ENCODE measurements around the gene MBTPS1. TPM values are rescaled to one million over a fixed set of nuclear protein-coding genes. Genes with fewer than 3 reads are reported as not detected.

MBTPS1 gene
- total RNA-seq, 1 experiment from 2014 or later: 56.1 TPM

DNA sequence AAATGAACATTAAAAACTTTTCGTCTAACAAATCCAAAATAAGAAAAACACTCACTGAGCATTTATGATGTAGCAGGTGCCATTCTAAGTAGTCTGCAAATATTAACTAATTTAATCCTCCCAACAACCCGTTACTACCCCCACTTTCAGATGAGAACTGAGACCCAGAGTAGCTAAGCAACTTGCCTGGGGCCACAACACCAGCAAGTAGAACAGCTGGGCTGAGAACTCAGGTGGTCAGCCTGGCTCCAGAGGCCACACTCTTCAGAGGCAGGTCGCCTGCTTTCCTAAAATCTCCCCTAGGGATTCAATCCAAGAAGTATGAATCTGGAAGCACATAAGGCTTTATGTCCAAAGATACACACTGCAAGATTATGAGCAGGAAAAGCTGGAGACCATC lies 6.2 kb downstream of the MBTPS1 start:
- no peaks in the 10 kb centered on the region for H3K36me3 ChIP-seq (ENCODE audit: low read depth, low read length)
- H3K4me3 ChIP-seq (ENCODE audit: low read length): no peak overlapping the region
- H3K9me2 ChIP-seq (replicated peaks; ENCODE audit: low read length): no peaks in the 10 kb centered on the region
- H2AFZ ChIP-seq (ENCODE audit: low read length): no peak overlapping the region
- no TSS peak for BruUV-seq (replicated peaks)
- 0 out of 2 replicates have a peak, but pooled peaks cover 4% of the 10 kb centered on the region for H4K20me1 ChIP-seq (ENCODE audit: low read length)
- CTCF ChIA-PET: no interaction called here
- no peak overlapping the region for H3K9ac ChIP-seq (ENCODE audit: low read length)
- H3F3A ChIP-seq (ENCODE audit: low read length, unreplicated experiment): no peaks in the 10 kb centered on the region
- H3K27ac ChIP-seq (ENCODE audit: low read length): no peak overlapping the region
- peaks cover 96% of the 10 kb centered on the region for H3K79me2 ChIP-seq (ENCODE audit: low read length)
- no peaks in the 10 kb centered on the region for H3K27me3 ChIP-seq (ENCODE audit: low read length)
- TF ChIP-seq EZH2 (IDR thresholded peaks at IDR 0.05; ENCODE audit: low read length, unreplicated experiment) (no peak), CTCF (conservative IDR thresholded peaks at IDR 0.05; ENCODE audit: low read depth, low read length) (no peak), EZH2phosphoT487 (IDR thresholded peaks at IDR 0.05; ENCODE audit: borderline replicate concordance, low read length) (no peak)
- no peak overlapping the region for H3K4me2 ChIP-seq (ENCODE audit: low read length)
- ATAC-seq (no peak), DNase-seq (no peak)
- H3K4me1 ChIP-seq (ENCODE audit: insufficient read depth, low read length): peaks cover 5% of the 10 kb centered on the region; the same call in 1 of the 2 replicates
- intact Hi-C loops (cut with micrococcal nuclease): no loop called here
- POLR2A ChIA-PET (ENCODE audit: unreplicated experiment): no interaction called here
- no peaks in the 10 kb centered on the region for H3K9me3 ChIP-seq (ENCODE audit: low read length)

- Histone ChIP-seq H3K4me2 (ENCODE audit: low read length) (no peak overlapping the region), H3K4me1 (ENCODE audit: insufficient read depth, low read length) (no peaks in the 10 kb centered on the region), H3F3A (ENCODE audit: low read length, unreplicated experiment) (no peaks in the 10 kb centered on the region), H4K20me1 (ENCODE audit: low read length) (0 out of 2 replicates have a peak, but pooled peaks cover 4% of the 10 kb centered on the region), H2AFZ (ENCODE audit: low read length) (no peak overlapping the region), H3K27me3 (ENCODE audit: low read length) (no peaks in the 10 kb centered on the region), H3K27ac (ENCODE audit: low read length) (no peak overlapping the region), H3K9me2 (replicated peaks; ENCODE audit: low read length) (no peaks in the 10 kb centered on the region), H3K4me3 (ENCODE audit: low read length) (no peak overlapping the region), H3K79me2 (ENCODE audit: low read length) (peaks cover 96% of the 10 kb centered on the region), H3K9ac (ENCODE audit: low read length) (no peak overlapping the region), H3K36me3 (ENCODE audit: low read depth, low read length) (no peaks in the 10 kb centered on the region), H3K9me3 (ENCODE audit: low read length) (no peaks in the 10 kb centered on the region)
- ATAC-seq (no peak), DNase-seq (no peak)
- intact Hi-C loops (cut with micrococcal nuclease): no loop called here
- ChIA-PET CTCF (interaction anchor here (0.7 kb wide), 1 partner anchor 67 kb away, joined by 5 read pairs; the partner anchor contains the start of gene SLC38A8), POLR2A (ENCODE audit: unreplicated experiment) (no interaction called here)
- no TSS peak for BruUV-seq (replicated peaks)
- TF ChIP-seq EZH2 (IDR thresholded peaks at IDR 0.05; ENCODE audit: low read length, unreplicated experiment) (no peak), CTCF (conservative IDR thresholded peaks at IDR 0.05; ENCODE audit: low read depth, low read length) (no peak), EZH2phosphoT487 (IDR thresholded peaks at IDR 0.05; ENCODE audit: borderline replicate concordance, low read length) (no peak)
Measured at GRCh38 chr16:84109598-84110335, 7.0 kb downstream of the MBTPS1 start.

DNA sequence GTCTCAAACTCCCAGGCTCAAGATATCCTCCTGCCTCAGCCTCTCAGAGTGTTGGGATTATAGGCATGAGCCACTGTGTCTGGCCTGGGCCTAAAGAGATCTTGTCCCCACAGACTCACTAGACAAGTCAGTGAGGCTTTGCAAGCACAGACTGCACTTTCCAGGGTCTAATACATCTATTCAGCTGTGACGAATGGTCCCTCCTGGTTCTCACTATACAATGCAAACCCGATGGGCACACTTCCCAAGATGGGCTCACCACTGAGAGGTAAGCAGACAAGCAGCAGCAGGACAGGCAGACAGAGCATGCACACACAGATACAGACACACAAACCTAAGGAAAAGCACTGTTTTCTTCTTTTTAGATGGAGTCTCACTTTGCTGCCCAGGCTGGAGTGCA lies 8.8 kb downstream of the MBTPS1 start:
- no peak for DNase-seq
- CTCF ChIA-PET: no interaction called here
- Histone ChIP-seq H3K27me3 (ENCODE audit: low read length) (no peaks in the 10 kb centered on the region), H4K20me1 (ENCODE audit: low read length) (0 out of 2 replicates have a peak, but pooled peaks cover 4% of the 10 kb centered on the region), H3K4me2 (ENCODE audit: low read length) (no peak overlapping the region), H3F3A (ENCODE audit: low read length, unreplicated experiment) (no peaks in the 10 kb centered on the region), H3K9me3 (ENCODE audit: low read length) (no peaks in the 10 kb centered on the region), H3K36me3 (ENCODE audit: low read depth, low read length) (no peaks in the 10 kb centered on the region), H3K79me2 (ENCODE audit: low read length) (peaks cover 89% of the 10 kb centered on the region), H3K9ac (ENCODE audit: low read length) (no peak overlapping the region), H3K9me2 (replicated peaks; ENCODE audit: low read length) (no peaks in the 10 kb centered on the region), H3K4me3 (ENCODE audit: low read length) (no peak overlapping the region), H2AFZ (ENCODE audit: low read length) (no peak overlapping the region), H3K4me1 (ENCODE audit: insufficient read depth, low read length) (peaks cover 10% of the 10 kb centered on the region), H3K27ac (ENCODE audit: low read length) (no peak overlapping the region)
- POLR2A ChIA-PET (ENCODE audit: unreplicated experiment): no interaction called here
- TF ChIP-seq EZH2 (IDR thresholded peaks at IDR 0.05; ENCODE audit: low read length, unreplicated experiment) (no peak), CTCF (conservative IDR thresholded peaks at IDR 0.05; ENCODE audit: low read depth, low read length) (no peak), EZH2phosphoT487 (IDR thresholded peaks at IDR 0.05; ENCODE audit: borderline replicate concordance, low read length) (no peak)
- ATAC-seq: no peak
- BruUV-seq (replicated peaks): no TSS peak
- intact Hi-C loops (cut with micrococcal nuclease): no loop called here
